ENCODE measurements around the gene AKR7A2.

AKR7A2 gene

DNA sequence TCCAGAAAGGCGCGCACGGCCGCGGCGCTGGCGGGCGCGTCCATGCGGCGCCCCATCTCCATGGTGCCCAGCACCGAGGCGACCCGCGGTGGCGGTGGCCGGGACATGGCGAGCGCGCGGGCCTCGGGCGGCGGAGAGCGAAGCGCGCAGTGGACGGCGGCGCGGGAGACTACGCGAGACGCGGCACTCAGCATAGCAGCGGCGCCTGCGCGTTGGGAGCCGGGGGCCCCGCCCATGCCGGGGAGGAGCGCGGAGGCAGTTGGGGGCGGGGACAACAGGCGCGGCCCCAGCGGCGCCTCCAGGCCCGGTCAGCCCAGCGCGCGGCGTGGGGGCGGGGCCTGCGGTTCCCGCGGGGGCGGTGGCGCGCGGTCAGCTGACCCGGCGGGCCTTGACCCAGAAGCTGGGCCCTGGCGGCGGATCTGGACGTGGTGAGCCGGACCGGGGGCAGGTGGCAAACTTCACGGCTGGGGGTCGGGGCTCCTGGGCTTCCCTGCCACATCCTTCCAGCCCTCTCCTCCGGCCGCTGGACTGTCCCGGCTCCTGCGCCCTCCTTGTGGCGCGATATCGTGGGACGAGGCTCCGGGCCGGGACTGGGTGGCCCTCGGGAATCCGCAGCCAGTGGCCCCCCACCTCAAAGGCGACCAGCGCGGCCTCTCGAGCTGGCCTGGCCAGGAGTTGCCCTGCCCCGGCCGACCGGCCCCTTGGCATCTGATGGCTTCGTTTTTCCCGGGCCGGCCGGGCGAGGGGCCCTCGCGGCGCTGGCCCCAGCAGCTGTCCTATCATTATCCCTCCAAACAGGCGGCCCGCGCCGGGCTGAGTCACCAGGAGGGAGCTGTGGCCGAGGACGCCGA, at the start of gene AKR7A2, which contains the start of gene SLC66A1:
Gene AKR7A2, minus strand, starts transcription at position 214 of the 851 bp plus-strand sequence. Its CDS starts 20 bp downstream, at position 194.
Gene SLC66A1, plus strand, starts transcription at position 396 of the 851 bp plus-strand sequence. CDS start 5,352 bp downstream, outside the sequence.
- peak; percentile 82 to 87 for DNase-seq

DNA sequence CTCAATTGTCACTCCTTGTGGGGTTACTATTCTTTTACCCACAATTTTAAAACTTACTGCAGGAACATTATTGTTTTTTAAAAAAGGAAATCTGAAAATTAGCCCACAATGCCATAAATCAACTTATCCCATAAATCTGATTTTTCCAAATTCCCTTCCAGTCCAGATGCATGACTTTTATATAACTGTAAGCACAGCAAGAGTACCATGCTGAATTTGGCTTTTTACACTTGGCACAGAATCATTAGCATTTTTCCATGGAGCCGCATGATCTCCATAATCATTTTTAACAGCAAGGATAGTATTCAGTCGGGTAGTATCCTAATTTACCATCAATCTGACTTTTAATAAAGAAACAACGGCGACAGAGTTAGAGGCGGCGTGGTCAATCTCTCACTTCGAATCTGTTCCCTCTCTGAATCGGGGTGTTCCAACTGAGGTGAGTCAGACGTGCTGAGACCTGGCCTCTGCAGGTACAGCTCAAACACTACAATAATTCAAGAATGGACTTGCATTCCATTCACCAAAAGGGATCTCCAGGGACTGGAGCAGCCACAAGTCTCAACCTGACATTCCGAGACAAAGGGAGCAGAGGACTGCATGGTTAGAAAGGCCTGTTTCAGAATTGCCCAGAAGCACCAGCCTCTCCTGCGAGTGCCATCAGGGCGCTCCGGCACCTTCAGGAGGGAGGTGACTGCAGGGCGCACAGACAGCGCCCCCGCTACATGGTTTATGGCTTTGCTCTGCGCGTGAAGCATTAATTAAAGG, 49.1 kb upstream of the AKR7A2 start:
- DNase-seq: no peak

DNA sequence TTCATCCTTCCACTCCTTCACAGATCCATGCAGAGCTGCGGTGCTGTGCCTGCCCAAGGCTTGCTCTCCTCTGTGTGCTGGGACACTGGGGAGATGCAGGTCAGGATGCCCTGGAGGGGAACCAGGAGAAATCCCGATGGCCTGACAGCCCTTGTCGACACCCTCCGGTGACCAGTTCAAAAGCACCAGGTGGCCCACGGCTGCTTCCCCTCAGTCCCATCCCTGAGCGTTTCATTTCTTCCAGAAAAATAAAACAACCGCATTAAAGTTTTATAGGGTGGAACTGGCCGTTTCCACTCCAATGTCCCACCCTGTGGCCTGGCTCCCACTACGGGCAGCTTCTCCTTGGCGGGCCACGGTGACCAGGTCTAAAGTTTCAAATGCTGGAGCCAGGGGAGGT, 48.5 kb upstream of the AKR7A2 start:
- DNase-seq: no peak

DNA sequence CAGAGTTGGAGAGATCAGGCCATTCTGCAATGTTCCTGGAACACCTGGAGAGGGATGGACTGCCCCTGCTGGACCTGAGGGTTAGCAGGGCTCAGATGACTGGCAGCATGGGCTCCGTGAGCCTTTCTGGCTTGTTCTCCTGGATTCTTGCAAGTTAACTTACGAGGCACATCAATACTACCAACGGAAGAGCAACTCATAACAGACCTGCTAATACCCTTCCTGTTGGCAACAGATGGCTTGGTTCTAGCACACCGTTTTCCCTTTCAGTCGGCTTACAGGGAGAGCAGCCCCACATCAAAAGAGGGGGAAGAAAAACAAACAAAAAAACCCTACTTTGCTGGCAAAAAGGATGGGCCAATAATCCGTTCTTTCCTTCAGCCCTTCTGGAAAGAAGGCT, 48.1 kb upstream of the AKR7A2 start:
- DNase-seq: no peak

DNA sequence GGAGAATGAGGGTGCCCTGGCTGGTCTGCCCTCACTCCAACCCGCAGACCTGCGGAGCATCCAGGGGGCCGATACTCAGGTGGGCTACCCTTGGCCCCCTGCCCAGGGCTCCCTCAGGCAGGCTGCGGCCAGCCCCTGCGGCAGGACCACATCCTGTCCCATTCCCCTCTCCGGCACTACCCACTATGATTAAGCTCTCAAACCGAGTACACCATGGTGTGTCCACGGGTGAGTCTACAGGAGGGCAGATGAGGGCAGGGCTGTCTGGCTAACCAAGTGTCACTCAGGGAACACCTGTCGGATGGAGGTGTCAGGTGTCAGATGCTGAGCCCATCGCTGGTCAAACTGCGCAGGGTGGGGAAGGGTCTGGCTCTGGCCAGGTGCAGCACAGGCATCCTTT, 47.4 kb upstream of the AKR7A2 start:
- no peak for DNase-seq

DNA sequence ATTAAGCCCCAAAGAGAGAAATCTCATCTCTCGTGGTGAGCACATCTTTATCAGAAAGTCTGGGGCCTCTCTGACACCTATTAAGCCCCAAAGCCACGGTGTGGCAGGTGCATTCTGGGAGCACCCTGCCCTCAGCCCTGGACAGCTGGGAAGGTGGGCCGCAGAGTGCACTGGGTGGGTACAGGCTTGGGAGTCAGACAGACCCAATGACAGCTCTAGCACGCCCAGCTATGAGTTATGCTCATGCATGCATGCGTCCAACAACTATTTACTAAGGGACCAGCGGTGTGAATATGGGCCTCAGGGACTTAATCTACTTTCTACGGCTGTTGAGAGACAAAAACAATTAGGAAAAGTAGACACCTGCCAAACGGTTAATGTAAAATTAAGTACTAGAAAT, 46.8 kb upstream of the AKR7A2 start:
- no peak for DNase-seq

DNA sequence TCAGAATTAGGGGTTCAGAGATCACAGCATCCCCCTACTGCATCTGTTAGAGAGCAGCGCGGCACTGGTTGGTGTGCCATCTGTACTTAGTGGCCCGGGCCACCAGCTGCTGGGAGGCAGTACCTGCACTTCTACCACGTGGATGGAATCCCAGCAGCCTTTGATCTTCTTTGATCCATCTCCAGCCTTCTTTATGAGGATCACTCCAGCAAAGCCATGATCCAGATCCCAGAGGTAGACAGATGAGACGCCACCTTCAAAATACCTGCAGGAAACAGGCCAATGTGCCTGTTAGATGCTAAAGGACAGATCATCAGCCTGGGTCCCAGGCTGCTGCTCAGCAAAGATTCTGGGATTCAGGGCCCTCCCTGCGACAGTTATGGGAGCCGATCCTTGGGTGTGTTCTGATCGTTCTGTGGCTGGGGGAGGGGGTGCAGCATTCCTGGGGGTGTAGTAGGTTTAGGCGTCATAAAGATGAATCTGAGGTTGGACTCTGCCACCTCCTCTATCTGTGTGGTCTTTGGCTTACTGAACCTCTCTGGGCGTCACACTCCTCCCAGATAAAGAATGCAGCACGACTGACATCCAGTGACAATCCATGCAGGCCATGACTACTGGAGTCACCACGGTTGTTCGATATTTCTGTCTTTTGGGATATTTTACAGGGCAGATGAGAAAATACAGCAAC, 45.5 kb upstream of the AKR7A2 start:
- no peak for DNase-seq

DNA sequence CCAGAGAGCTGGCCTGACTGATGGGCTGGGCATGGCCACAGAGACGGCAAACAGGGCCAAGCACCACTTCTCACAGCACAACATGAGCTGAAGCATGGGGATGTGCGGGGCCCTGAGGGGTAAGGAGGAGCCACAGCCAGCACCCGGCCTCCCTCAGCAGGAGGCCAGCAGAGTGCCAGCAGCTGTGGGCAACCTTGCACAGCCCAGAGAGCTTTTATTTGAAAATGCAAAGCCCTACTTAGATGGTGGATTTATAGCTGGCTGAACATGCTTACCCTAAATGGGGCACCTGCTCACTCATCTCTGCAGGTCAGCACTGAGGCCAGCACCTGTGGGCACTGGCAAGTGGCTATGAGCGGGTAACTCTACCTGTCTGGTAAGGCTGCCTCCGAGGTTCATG, 44.3 kb upstream of the AKR7A2 start:
- peak; percentile 43 to 81 for DNase-seq

DNA sequence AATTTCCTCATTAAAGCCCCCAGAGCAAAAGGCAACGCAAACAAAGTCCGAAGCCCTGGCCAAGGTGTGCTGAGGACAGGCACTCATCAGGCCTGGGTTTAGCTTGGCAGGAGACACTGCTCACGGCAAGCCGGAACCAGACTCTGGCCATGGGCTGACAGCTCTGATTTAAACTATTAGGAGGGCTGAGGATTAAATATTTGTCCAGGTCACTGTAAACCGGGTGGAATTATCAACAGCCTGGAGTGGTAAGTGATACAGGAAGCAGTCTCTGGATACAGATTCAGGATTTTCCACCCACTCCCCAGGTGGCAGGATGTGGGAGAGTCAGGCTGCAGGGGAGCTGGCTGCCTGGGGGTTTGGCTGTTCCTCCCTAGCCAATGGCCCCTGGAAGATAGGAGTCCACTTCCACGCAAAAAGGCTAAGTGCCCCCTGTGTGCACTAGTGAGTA, 42.6 kb upstream of the AKR7A2 start:
- peak; percentile 84 to 92 for DNase-seq

DNA sequence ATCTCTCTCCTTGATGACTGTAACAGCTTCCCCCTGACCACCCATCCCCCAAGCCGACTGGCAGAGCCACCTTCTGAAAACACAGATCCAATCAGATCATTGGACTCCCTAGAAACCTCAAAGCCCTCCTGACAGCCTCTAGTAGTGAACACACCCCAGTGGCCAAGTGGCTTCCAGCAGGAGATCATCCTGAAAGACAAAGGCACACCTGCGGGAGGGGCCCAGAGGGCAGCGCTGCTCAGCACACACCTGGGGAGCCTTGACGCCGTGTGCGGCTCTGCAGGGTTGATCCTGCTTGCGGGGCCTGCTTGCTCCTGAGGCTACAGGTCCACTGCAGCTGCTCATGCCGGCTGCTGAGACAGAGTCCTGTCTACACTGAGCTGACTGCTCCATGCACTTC, 41.7 kb upstream of the AKR7A2 start:
- peak; percentile 54 to 60 for DNase-seq

DNA sequence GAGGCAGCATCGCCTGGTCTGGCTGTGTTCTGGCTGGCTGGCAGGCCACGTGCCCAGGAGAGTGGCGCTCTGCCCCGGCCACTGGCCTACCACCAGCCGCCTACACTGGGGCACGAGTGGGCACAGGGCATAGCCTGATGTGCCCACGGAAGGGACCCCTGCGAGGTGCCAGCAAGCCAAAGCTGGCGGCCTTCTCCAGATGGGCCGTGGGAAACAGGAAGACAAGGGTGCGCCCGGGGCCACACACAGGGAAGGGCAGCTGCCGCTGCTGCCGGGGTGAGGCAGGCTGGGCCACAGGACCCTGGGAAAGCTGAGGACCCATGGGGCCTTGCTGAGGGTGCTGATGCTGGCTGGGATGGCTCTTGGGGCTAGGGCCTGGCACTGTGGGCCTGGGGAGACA, 40.9 kb upstream of the AKR7A2 start:
- no peak for DNase-seq

DNA sequence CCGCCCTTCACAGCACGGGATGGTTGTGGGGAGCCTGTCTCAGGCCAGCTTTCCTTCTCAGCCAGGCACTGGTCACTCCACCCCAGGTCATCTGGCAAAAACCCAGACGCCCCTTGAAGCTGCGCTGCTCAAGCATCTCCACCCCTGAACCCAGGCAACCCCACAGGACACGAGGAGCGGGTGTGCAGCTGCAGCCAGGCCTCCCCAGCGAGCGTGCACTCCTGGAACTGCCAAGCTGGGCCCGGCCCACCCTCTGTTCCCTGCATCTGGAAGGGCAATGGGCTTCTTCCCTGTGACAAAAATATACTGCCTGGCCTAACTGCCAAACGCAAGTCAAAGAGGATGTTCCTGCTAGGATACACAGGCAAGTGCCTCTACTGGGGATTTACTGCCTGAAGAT, 39.9 kb upstream of the AKR7A2 start:
- no peak for DNase-seq

DNA sequence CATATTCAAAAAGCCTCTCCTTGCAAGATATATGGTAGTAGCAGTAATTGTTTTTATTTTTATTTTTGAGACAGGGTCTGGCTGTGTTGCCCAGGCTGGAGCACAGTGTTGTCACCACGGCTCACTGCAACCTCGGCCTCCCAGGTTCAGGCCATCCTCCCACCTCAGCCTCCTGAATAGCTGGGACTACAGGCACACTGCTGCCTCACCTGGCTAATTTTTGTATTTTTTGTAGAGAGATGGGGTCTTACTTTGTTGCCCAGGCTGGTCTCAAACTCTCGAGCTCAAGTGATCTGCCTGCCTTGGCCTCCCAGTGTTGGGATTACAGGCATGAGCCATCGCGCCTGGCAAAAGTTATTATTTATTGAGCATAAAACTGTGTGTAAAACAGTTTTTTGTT, 38.6 kb upstream of the AKR7A2 start:
- DNase-seq: no peak

DNA sequence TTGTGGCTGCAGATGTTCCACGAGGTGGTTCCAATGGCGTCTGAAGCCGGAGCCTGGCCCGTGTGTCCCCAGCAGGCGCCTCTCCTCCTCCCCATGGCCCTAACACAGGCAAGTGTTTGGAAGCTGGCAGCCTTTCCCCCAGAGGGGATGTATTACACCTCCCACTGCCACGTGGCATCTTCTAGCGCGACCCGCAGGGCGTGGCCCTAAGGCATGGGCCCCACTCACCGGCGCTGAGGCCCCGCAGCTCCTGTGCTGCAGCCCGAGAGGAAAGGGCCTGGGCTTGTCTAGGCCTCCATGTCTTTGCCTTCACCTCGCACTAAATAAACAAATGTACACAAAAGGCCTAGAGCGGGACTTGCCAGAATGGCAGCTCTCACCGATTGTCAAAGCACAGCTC, 38.1 kb upstream of the AKR7A2 start:
- DNase-seq: no peak

DNA sequence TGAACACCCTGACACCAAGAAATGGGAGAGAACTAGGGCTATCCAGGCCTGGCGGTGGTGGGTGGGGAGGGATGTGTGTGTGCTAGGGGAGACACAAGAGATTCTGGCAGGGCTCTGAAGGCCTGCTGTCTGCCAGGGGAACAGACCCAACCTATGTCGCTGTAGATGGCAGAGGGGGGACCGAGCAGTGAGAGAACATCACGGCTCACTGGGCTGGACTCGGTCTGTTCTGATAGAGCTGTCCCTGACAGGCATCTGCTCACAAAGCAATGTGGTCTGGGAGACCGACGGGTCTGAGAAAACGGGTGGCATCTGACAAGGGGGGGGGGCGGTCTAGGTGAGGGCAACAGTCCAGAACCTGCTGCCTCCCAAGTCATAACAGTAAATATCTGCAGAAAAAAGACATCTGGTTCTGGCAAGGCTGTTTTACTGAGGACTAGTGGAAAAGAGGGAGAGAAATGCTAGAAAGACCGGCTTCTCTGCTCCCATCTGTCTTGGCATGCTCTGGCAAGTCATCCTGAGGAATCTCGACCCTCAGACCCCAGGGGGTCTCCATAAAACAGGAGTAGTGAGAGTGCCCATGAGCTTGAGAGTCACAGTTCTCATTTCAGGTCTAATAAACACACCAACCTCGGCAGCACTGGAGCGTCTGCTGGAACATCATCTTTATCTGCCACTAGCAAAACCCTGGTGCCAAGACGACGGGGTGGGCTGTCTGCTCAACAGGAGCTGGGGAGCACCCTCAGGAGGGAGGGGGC, 36.7 kb upstream of the AKR7A2 start:
- DNase-seq: no peak

DNA sequence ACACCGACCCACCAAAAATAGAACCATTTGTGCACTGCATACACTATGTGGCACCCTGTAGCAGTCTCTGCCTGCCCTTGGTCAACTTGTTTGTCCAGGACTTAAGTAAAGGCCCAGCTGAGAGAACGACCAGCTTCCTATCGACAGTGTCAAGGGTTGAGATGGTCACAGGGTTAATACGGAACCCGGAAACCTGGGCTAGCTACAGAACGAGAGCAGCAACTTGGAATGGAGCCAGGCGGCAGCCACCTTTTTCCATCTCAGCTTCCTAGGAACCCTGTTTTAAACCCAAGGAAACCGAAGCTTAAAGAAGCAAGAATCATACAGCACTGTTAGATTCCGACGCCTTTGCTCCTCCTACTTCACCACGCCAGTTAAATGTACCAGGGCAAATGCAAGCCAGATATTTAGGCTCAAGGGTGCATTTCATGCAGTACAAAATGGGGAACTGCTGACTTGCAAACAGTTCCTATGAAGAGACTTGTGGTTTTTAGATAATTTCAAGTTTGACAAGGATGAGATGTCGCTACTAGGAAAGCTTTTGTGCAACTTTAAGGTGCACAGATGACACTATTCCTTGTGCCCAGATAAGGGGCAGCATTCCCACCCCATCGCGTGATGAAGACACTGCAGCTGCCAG, 35.7 kb upstream of the AKR7A2 start:
- no peak for DNase-seq

DNA sequence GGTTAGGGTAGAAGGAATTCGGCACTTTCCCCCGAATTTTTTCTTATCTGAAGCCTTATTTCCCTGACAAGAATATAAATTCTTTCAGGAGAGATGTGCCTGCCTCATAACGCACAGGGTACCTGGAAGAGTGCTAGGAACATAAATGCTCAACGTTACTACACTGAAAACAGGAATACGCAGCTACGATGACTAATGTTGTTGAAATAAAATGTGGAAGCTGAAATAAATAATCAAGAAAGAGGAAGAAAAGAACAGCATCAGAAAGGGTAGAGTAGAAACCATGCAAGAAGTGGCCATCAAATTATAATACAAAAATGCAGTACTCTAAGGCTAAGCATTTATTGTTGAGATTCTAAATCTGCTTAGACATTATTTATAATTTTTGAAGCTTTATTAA, 34.1 kb upstream of the AKR7A2 start:
- no peak for DNase-seq

DNA sequence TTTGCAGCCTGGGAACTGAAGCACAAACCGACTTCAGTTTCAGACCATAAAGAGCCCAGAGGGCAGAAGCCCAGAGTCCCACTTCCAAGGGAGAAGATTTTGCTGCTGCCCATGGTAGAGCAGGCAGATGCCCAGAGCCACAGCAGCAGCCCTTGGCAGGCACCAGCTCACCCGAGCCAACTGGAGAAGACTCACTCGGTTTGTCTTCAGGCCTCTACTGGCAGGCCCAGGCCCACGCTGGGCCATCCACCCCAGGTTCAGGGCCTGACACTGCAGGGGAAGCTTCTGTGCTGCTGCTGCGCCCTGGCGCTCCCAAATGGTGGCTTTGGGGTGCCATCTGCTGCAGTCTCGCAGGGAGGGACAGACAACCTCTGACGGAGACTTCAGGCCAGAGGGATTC, 33.4 kb upstream of the AKR7A2 start:
- DNase-seq: no peak

DNA sequence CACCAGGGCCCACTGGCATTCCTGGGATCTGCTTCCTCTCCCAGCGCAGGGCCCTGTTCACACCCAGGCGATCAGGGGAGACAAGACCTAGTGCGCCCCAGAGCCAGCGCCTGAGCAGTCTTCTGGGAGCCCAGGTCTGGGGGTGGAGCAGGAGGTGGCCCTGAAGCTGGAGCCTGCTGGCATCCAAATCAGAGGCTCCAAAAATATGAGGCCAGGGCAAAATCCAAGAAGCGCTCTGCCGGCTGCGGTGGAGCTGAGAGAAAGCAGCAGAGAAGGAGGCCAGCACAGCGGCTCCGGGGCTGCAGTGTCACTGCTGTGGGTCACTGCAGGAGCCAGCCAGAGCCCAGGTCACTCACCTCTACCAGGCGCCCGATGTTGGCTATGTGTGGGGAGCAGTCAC, 32.9 kb upstream of the AKR7A2 start:
- no peak for DNase-seq

DNA sequence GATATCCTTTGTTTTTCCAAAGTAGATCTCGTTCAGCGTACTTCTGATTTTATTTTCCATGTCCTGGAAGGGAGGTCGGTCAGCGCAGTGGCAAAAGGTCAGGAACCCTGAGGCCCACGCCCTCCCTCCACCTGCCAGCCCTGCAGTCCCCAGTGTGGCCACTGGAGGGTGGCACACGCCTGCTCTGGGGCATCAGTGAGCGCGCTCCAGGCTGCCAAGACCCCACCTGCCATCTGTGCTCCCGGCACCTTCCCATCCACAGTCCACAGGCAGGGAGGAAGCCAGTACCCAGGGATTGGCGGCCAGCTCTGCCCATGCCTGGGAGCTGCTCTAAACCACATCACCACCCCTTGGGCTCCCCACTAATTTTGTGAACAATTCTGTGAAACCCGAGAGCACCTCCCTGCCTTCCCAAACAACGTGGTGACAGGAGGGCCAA, 32.4 kb upstream of the AKR7A2 start:
- peak; percentile 12 to 45 for DNase-seq

DNA sequence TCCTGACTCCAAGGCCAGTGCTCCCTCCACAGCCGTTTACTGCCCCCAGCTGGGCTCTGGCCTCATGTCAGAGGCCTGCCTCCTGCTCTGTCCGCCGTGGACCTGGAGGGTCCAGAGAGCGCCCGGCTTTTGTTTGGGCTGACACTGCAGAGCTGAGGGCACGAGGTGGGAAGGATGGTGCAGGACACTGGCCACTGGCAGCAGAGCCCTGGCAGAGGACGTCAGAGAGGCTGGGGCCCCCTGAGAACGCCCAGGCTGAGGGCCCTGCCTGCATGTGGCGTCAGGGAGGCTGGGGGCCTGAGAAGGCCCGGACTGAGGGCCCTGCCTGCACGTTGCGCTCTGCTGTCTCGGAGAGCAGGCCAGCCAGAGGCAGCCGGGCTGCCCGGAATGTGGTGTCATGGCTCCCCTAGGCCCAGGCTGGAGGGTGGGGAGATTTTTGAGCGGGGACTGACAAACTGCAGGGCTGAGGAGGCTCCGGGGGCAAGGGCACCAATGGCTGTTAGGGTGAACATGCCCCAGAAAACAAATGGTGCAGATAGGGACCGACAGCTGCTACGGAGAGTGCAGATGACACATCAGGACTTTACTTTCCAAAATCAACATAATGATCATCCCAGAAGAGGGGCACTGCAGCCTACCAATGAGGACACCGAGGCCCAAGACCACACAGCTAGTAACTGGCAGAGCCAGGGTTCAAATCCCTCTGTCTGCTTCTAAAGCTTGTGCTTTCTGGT, 31.8 kb upstream of the AKR7A2 start:
- no peak for DNase-seq
